GM10266 (cell line): ENCODE measurements around the gene GTF3A.
A peak's percentile ranks its signal among the peaks of the same experiment; 100 is the strongest.

Source experiments
- DNase-seq: peaks from one replicate; pipeline ENCODE4 v3.0.0; 2012; ENCODE audit errors: extremely low spot score
- CTCF ChIP-seq: IDR thresholded peaks from 2 replicates; pipeline ENCODE4 v1.5.1; 2012; ENCODE audit warnings: mild to moderate bottlenecking, low read depth; ENCODE audit not compliant: control insufficient read depth, insufficient read depth; ENCODE audit errors: missing control alignments

The GTF3A gene

GRCh38 chr13:27448308-27448707, 23.9 kb downstream of the GTF3A start:
- no peak for TF ChIP-seq CTCF

GRCh38 chr13:27449081-27449603, 24.7 kb downstream of the GTF3A start:
- no peak for TF ChIP-seq CTCF
- no peak for DNase-seq

More at GRCh38 chr13:27448308-27448707, 23.9 kb downstream of the GTF3A start:
- no peak for DNase-seq

- TF ChIP-seq CTCF: no peak
Measured at GRCh38 chr13:27449936-27450828, 25.8 kb downstream of the GTF3A start, which contains the start of gene MTIF3. TSS of gene MTIF3 (minus strand) at chr13:27450564. CDS start at chr13:27440448, 10,116 bp downstream.

GRCh38 chr13:27450921-27451471, 26.6 kb downstream of the GTF3A start:
- no peak for DNase-seq
- TF ChIP-seq CTCF: no peak

More at GRCh38 chr13:27449936-27450828, 25.8 kb downstream of the GTF3A start, which contains the start of gene MTIF3:
- peak; percentile 89 for DNase-seq

- TF ChIP-seq CTCF: no peak
- DNase-seq: peak; percentile 47
Measured at GRCh38 chr13:27455331-27455855, 31.0 kb downstream of the GTF3A start.

- no peak for TF ChIP-seq CTCF
- DNase-seq: no peak
Measured at GRCh38 chr13:27461940-27462584, 37.6 kb downstream of the GTF3A start.
